Activated T-cell treated with anti-CD3 and anti-CD28 coated beads, Interleukin-2, amount 50 U/mL, for 4 hours (primary cell): ENCODE data around the gene PPIE. TPM values are rescaled to one million over a fixed set of nuclear protein-coding genes. Genes with fewer than 3 reads are reported as not detected.

Experiments
- ATAC-seq, 2 donors: fragments of 200-7000 bp; cut with Tn5 transposase; one replicate each; pipeline ENCODE4 v1.10.0; 2021
- DNase-seq: peaks from one replicate; pipeline ENCODE4 v3.0.0-alpha.2; 2020
- H3K27me3 Mint-ChIP-seq: one replicate; pipeline ENCODE4 v1.8.0; 2021; ENCODE audit warnings: low read depth, mixed read lengths
- H3K36me3 Mint-ChIP-seq: one replicate; pipeline ENCODE4 v1.8.0; 2022; ENCODE audit warnings: mixed read lengths; ENCODE audit not compliant: insufficient read depth
- H3K4me1 Mint-ChIP-seq: one replicate; pipeline ENCODE4 v1.8.0; 2021; ENCODE audit warnings: low read depth, mixed read lengths
- H3K4me3 Mint-ChIP-seq: one replicate; pipeline ENCODE4 v1.8.0; 2021; ENCODE audit warnings: mild to moderate bottlenecking, moderate library complexity, mixed read lengths
- H3K9me3 Mint-ChIP-seq: one replicate; pipeline ENCODE4 v1.8.0; 2021; ENCODE audit warnings: mixed read lengths
- total RNA-seq, 3 donors: library from RNA; stranded (reverse); gene quantifications; one replicate each; pipeline ENCODE4 v1.2.1, GENCODE V29; 2021

PPIE gene
- total RNA-seq = 10 to 100 TPM; 54.0 to 65.4 (median 63.2) TPM

- H3K4me1 Mint-ChIP-seq = peaks cover 30% of the 10 kb centered on the region
- peak within 1 kb of the TSS; percentile 96 for H3K4me3 Mint-ChIP-seq
- no peaks in the 10 kb centered on the region for H3K9me3 Mint-ChIP-seq
- DNase-seq = peak; percentile 96
- ATAC-seq = peak; percentile 99 to 100
- H3K27me3 Mint-ChIP-seq = peaks cover 14% of the 10 kb centered on the region
- peaks cover 22% of the 10 kb centered on the region for H3K36me3 Mint-ChIP-seq
Measured at GRCh38 chr1:39738622-39739366, at the start of gene PPIE. PPIE (plus strand) TSS chr1:39738882; CDS start chr1:39738901, 19 bp downstream.

DNA sequence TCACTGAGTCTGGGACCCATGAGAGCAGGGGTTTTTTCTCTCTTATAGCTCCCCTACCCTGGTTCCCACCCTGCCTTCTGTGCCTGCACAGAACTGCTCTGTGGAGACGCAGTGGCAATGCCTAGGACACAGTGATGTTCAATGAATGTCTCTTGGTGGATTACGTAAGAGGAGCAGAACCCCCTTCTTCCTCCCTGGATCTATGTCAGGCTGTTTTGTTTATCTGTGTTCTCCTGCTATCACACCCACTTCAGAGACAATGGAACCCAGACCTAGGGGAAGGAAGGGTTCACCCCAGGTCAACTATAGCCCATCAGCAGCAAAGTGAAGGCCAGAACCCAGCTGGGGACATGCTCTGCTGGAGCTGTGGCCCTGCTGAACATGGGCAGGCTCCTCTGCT is 49.5 kb upstream of the PPIE start:
- Mint-ChIP-seq H3K4me1 (peaks cover 44% of the 10 kb centered on the region), H3K27me3 (peaks cover 14% of the 10 kb centered on the region), H3K36me3 (peaks cover 6% of the 10 kb centered on the region), H3K4me3 (no peak overlapping the region), H3K9me3 (no peaks in the 10 kb centered on the region)
- no peak for ATAC-seq
- DNase-seq = no peak

DNA sequence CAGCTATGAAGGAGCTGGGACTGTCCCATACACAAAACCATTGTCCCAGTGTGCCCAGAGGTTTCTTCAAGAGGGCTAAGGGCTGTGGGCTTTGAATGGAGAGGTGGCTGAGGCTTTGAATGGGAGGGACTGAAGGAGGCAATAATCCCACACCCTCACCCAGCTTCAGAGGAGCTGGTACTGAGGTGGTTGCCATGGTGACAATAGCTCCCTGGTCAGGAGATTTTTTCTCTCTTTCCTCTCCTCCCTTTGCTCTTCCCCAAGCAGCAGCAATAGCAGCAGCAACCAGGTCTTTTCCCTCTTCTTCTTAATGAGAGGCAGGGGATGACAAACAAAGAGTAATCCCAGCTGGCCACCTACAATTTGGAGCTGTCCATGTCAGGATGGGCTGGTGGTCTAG is 49.0 kb upstream of the PPIE start:
- Mint-ChIP-seq H3K36me3 (peaks cover 6% of the 10 kb centered on the region), H3K4me3 (peak overlapping the region; percentile 80), H3K4me1 (peaks cover 42% of the 10 kb centered on the region)

GRCh38 chr1:39690225-39690624 is 48.5 kb upstream of the PPIE start:
- Mint-ChIP-seq H3K4me3 (peak overlapping the region; percentile 80), H3K4me1 (peaks cover 42% of the 10 kb centered on the region), H3K36me3 (peaks cover 4% of the 10 kb centered on the region), H3K9me3 (no peaks in the 10 kb centered on the region), H3K27me3 (peaks cover 12% of the 10 kb centered on the region)
- DNase-seq (no peak), ATAC-seq (no peak)

More for the DNA sequence above, 49.0 kb upstream of the PPIE start:
- H3K27me3 Mint-ChIP-seq = peaks cover 14% of the 10 kb centered on the region
- H3K9me3 Mint-ChIP-seq = no peaks in the 10 kb centered on the region
- DNase-seq = no peak
- ATAC-seq = no peak

- H3K4me3 Mint-ChIP-seq = peak overlapping the region; percentile 80
- no peak for DNase-seq
- H3K9me3 Mint-ChIP-seq = no peaks in the 10 kb centered on the region
- H3K27me3 Mint-ChIP-seq = peaks cover 12% of the 10 kb centered on the region
- H3K36me3 Mint-ChIP-seq = peaks cover 4% of the 10 kb centered on the region
- peaks cover 42% of the 10 kb centered on the region for H3K4me1 Mint-ChIP-seq
- ATAC-seq = no peak
Measured at GRCh38 chr1:39690794-39691382, 47.8 kb upstream of the PPIE start.

- H3K27me3 Mint-ChIP-seq = peaks cover 10% of the 10 kb centered on the region
- H3K9me3 Mint-ChIP-seq = no peaks in the 10 kb centered on the region
- no peaks in the 10 kb centered on the region for H3K36me3 Mint-ChIP-seq
- peak; percentile 86 for DNase-seq
- H3K4me1 Mint-ChIP-seq = peaks cover 42% of the 10 kb centered on the region
- H3K4me3 Mint-ChIP-seq = peak within 1 kb of the TSS; percentile 80
- peak; percentile 94 to 96 for ATAC-seq
Measured at GRCh38 chr1:39691383-39692151, 47.1 kb upstream of the PPIE start, which contains the start of gene HPCAL4. HPCAL4 (minus strand) TSS chr1:39691433; CDS start chr1:39684603, 6,830 bp downstream.

- DNase-seq = no peak
- Mint-ChIP-seq H3K4me1 (peaks cover 42% of the 10 kb centered on the region), H3K27me3 (peaks cover 8% of the 10 kb centered on the region), H3K36me3 (no peaks in the 10 kb centered on the region), H3K9me3 (no peaks in the 10 kb centered on the region), H3K4me3 (peak overlapping the region; percentile 80)
- ATAC-seq = no peak
Measured at GRCh38 chr1:39692152-39693074, 46.3 kb upstream of the PPIE start.

- Mint-ChIP-seq H3K9me3 (no peaks in the 10 kb centered on the region), H3K4me3 (no peak overlapping the region), H3K36me3 (no peaks in the 10 kb centered on the region), H3K4me1 (peaks cover 34% of the 10 kb centered on the region), H3K27me3 (peaks cover 6% of the 10 kb centered on the region)
- ATAC-seq (no peak), DNase-seq (no peak)
Measured at GRCh38 chr1:39694026-39694425, 44.7 kb upstream of the PPIE start.

DNA sequence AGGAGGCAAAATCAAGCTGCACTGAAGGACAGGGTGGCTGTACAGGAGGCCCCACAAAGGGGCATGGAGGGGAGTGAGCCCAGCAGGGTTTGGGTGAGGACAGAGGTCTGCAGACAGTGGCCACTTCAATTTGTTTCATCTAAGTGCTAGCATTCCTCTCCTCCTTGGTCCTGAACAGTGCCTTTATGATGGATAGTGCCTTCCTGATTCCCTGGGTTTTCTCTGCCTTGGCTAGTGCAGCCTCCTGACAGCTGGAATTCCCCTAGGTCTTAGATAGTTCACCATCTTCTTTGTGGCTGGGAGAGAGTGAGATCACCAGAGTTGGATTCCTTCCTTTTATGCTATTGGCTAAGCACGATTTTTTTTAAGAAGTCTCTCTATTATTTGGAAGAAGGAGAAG is 43.7 kb upstream of the PPIE start:
- Mint-ChIP-seq H3K4me3 (no peak overlapping the region), H3K9me3 (no peaks in the 10 kb centered on the region), H3K36me3 (no peaks in the 10 kb centered on the region), H3K4me1 (peaks cover 26% of the 10 kb centered on the region), H3K27me3 (peaks cover 4% of the 10 kb centered on the region)
- no peak for DNase-seq
- no peak for ATAC-seq

DNA sequence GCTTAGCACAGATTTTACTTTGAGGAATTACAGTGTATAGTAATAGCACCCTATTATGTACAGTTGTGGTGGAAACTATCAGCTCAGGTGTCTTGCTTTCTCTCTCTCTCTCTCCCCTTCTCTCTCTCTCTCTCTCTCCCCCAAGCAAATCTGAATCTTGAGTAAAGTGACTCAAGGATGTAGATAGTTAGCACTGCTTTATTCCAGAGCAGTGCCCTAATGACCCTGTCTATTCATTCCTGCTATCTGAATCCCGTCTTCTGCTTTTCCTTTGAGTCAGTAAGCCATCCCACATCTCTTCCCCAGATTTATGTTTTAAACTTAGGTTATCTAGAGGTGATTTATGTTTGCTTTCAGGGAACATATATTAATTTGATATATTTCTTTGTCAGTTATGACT is 42.2 kb upstream of the PPIE start:
- no peaks in the 10 kb centered on the region for H3K9me3 Mint-ChIP-seq
- no peak overlapping the region for H3K4me3 Mint-ChIP-seq
- H3K27me3 Mint-ChIP-seq = no peaks in the 10 kb centered on the region
- peaks cover 14% of the 10 kb centered on the region for H3K4me1 Mint-ChIP-seq
- no peaks in the 10 kb centered on the region for H3K36me3 Mint-ChIP-seq
- ATAC-seq = no peak
- no peak for DNase-seq

- H3K4me1 Mint-ChIP-seq = peaks cover 5% of the 10 kb centered on the region
- DNase-seq (no peak), ATAC-seq (no peak)
- no peak overlapping the region for H3K4me3 Mint-ChIP-seq
- no peaks in the 10 kb centered on the region for H3K27me3 Mint-ChIP-seq
- H3K9me3 Mint-ChIP-seq = no peaks in the 10 kb centered on the region
- no peaks in the 10 kb centered on the region for H3K36me3 Mint-ChIP-seq
Measured at GRCh38 chr1:39698568-39698967, 40.1 kb upstream of the PPIE start.

- Mint-ChIP-seq H3K4me1 (peaks cover 3% of the 10 kb centered on the region), H3K27me3 (no peaks in the 10 kb centered on the region), H3K9me3 (no peaks in the 10 kb centered on the region), H3K36me3 (no peaks in the 10 kb centered on the region), H3K4me3 (no peak overlapping the region)
- DNase-seq (no peak), ATAC-seq (no peak)
Measured at GRCh38 chr1:39699419-39699818, 39.3 kb upstream of the PPIE start.

GRCh38 chr1:39700348-39700747 is 38.3 kb upstream of the PPIE start:
- ATAC-seq (no peak), DNase-seq (no peak)
- Mint-ChIP-seq H3K4me3 (no peak overlapping the region), H3K36me3 (no peaks in the 10 kb centered on the region), H3K27me3 (no peaks in the 10 kb centered on the region), H3K9me3 (no peaks in the 10 kb centered on the region), H3K4me1 (no peaks in the 10 kb centered on the region)

DNA sequence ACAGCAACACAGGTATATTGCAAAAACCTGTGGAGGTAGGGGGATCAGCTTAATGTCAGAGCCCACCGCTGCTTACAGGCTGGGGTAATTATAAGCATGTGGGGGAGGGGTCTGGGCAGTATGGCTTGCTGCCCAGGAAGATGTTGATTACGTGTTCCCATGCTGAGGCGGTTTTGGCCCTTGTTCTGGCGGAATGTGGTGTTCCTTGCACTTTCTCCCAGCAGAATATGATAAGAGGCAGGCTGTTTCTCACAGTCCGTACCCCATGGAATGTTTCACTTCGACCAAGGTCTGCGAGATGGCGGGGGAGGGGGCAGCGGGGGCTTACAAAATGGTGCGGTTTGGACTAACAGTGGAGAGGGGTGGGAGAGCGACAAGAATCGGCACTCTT is 37.6 kb upstream of the PPIE start:
- H3K4me3 Mint-ChIP-seq = no peak overlapping the region
- no peak for DNase-seq
- no peaks in the 10 kb centered on the region for H3K36me3 Mint-ChIP-seq
- no peaks in the 10 kb centered on the region for H3K4me1 Mint-ChIP-seq
- H3K27me3 Mint-ChIP-seq = no peaks in the 10 kb centered on the region
- no peaks in the 10 kb centered on the region for H3K9me3 Mint-ChIP-seq
- ATAC-seq = no peak
